H1 (cell line): Measurements from ENCODE around the gene CDK19. TPM values are rescaled to one million over a fixed set of nuclear protein-coding genes. Genes with fewer than 3 reads are reported as not detected.

ENCODE experiments used
- CTCF ChIA-PET: fragments of 300-600 bp; sonication (Branson Sonifier 250); formaldehyde crosslinking; loops from one replicate; lab custom pipeline; 2021; ENCODE audit not compliant: partially characterized antibody; lab: Charles Lee
- POLR2A ChIA-PET: fragments of 300-600 bp; sonication (Branson Sonifier 250); formaldehyde crosslinking; loops from one replicate; lab custom pipeline; 2021; ENCODE audit warnings: inconsistent platforms; ENCODE audit not compliant: partially characterized antibody; lab: Charles Lee
- DNase-seq, 2 experiments: peaks; one replicate each; pipeline versions ENCODE4 v3.0.0 to v3.0.0-alpha.2; 2010 to 2022; ENCODE audit warnings: low spot score in 2 of 2, low read depth in 1 of 2, mixed read lengths in 1 of 2
- FAIRE-seq: peaks from 2 replicates; lab custom pipeline; 2011; peaks lifted over from hg19 to GRCh38; lab: Jason Lieb, UNC
- H2AFZ ChIP-seq: 2 replicates; pipeline ENCODE4 v1.8.1; 2012; ENCODE audit warnings: low read length, inconsistent platforms
- H2AK5ac ChIP-seq: 2 replicates; pipeline ENCODE4 v1.6.1; 2013; ENCODE audit warnings: low read depth, low read length
- H2BK120ac ChIP-seq: replicated peaks from 2 replicates; pipeline ENCODE3; 2013; ENCODE audit warnings: low read depth, low read length, inconsistent platforms
- H2BK12ac ChIP-seq: 2 replicates; pipeline ENCODE4 v1.6.1; 2013; ENCODE audit warnings: low read depth, low read length
- H2BK15ac ChIP-seq: 2 replicates; pipeline ENCODE4 v1.6.1; 2013; ENCODE audit warnings: low read length
- H2BK20ac ChIP-seq: 2 replicates; pipeline ENCODE4 v1.6.1; 2013; ENCODE audit warnings: low read length
- H2BK5ac ChIP-seq: 2 replicates; pipeline ENCODE4 v1.6.1; 2013; ENCODE audit warnings: low read depth, low read length
- H3K14ac ChIP-seq: 2 replicates; pipeline ENCODE4 v1.6.1; 2013; ENCODE audit warnings: inconsistent platforms; ENCODE audit not compliant: insufficient read length
- H3K18ac ChIP-seq: 2 replicates; pipeline ENCODE4 v1.6.1; 2013; ENCODE audit warnings: low read length; ENCODE audit errors: extremely low read depth
- H3K23ac ChIP-seq: 2 replicates; pipeline ENCODE4 v1.6.1; 2013; ENCODE audit warnings: inconsistent platforms; ENCODE audit not compliant: insufficient read length
- H3K23me2 ChIP-seq: 2 replicates; pipeline ENCODE4 v1.6.1; 2013; ENCODE audit warnings: low read depth, low read length
- H3K27ac ChIP-seq: 2 replicates; pipeline ENCODE4 v1.6.1; 2011; ENCODE audit warnings: low read depth, low read length, inconsistent platforms
- H3K27me3 ChIP-seq, 4 experiments: replicated peaks in 1 of 4; 1 replicate in 1 of 4; 2 replicates in 3 of 4; pipeline versions ENCODE4 v1.6.1 to v1.8.1; 2011 to 2013; ENCODE audit warnings: low read length in 3 of 4, mild to moderate bottlenecking in 3 of 4, inconsistent platforms in 2 of 4, mixed read lengths in 2 of 4, moderate library complexity in 1 of 4; ENCODE audit not compliant: control insufficient read depth in 3 of 4, insufficient read depth in 3 of 4; ENCODE audit errors: extremely low read depth in 1 of 4
- H3K36me3 ChIP-seq, 4 experiments: 2 replicates each; pipeline versions ENCODE4 v1.6.1 to v1.8.1; 2011 to 2013; ENCODE audit warnings: mild to moderate bottlenecking in 4 of 4, low read length in 3 of 4, moderate library complexity in 2 of 4, control low read depth in 1 of 4, inconsistent platforms in 1 of 4; ENCODE audit not compliant: insufficient read depth in 4 of 4, control insufficient read depth in 2 of 4
- H3K4ac ChIP-seq: replicated peaks from 2 replicates; pipeline ENCODE3; 2013; ENCODE audit warnings: low read length, low read depth, mixed read lengths, inconsistent platforms; ENCODE audit not compliant: insufficient read length
- H3K4me1 ChIP-seq, 4 experiments: replicated peaks in 1 of 4; 1 replicate in 1 of 4; 2 replicates in 3 of 4; pipeline versions ENCODE4 v1.6.1 to v1.8.1; 2011 to 2013; ENCODE audit warnings: low read length in 3 of 4, inconsistent platforms in 2 of 4, mixed read lengths in 1 of 4; ENCODE audit not compliant: insufficient read depth in 4 of 4, control insufficient read depth in 3 of 4
- H3K4me2 ChIP-seq, 2 experiments: 2 replicates each; pipeline versions ENCODE4 v1.6.1 to v1.8.1; 2011 to 2013; ENCODE audit warnings: low read depth in 2 of 2, low read length in 2 of 2, control low read depth in 1 of 2, inconsistent platforms in 1 of 2, mild to moderate bottlenecking in 1 of 2; ENCODE audit not compliant: insufficient read depth in 1 of 2
- H3K4me3 ChIP-seq, 4 experiments: fragments of 200-600, 300-600 bp in 1 of 4; sonication (generic), shearing (Covaris generic), sonication (Bioruptor Twin) in 1 of 4; 2 replicates each; pipeline versions ENCODE4 v1.5.1 to v1.8.1; 2011 to 2016; ENCODE audit warnings: low read length in 4 of 4, low read depth in 3 of 4, control low read depth in 2 of 4, inconsistent platforms in 2 of 4, mild to moderate bottlenecking in 2 of 4, mixed read lengths in 1 of 4, moderate library complexity in 1 of 4; ENCODE audit not compliant: insufficient read depth in 2 of 4; ENCODE audit errors: extremely low read depth in 1 of 4
- H3K56ac ChIP-seq: replicated peaks from 2 replicates; pipeline ENCODE3; 2013; ENCODE audit warnings: low read depth, mild to moderate bottlenecking, mixed read lengths, low read length, inconsistent platforms; ENCODE audit not compliant: insufficient read length
- H3K79me1 ChIP-seq: 2 replicates; pipeline ENCODE4 v1.6.1; 2013; ENCODE audit warnings: low read depth, low read length, control low read depth
- H3K79me2 ChIP-seq, 2 experiments: 2 replicates each; pipeline versions ENCODE4 v1.6.1 to v1.8.1; 2012 to 2013; ENCODE audit warnings: low read length in 2 of 2, mild to moderate bottlenecking in 2 of 2, inconsistent platforms in 1 of 2; ENCODE audit not compliant: insufficient read depth in 2 of 2, control insufficient read depth in 1 of 2
- H3K9ac ChIP-seq, 4 experiments: replicated peaks in 1 of 4; 1 replicate in 1 of 4; 2 replicates in 3 of 4; pipeline versions ENCODE4 v1.6.1 to v1.8.1; 2011 to 2013; ENCODE audit warnings: low read depth in 3 of 4, low read length in 3 of 4, control low read depth in 2 of 4, mild to moderate bottlenecking in 2 of 4, moderate library complexity in 2 of 4, inconsistent platforms in 1 of 4; ENCODE audit errors: extremely low read depth in 1 of 4
- H3K9me3 ChIP-seq, 2 experiments: 2 replicates each; pipeline versions ENCODE4 v1.6.1 to v1.8.1; 2012 to 2013; ENCODE audit warnings: mild to moderate bottlenecking in 2 of 2, moderate library complexity in 2 of 2, control low read depth in 1 of 2, inconsistent platforms in 1 of 2, low read depth in 1 of 2, low read length in 1 of 2, mixed read lengths in 1 of 2; ENCODE audit not compliant: insufficient read depth in 2 of 2
- H4K20me1 ChIP-seq, 2 experiments: replicated peaks in 1 of 2; 2 replicates each; pipeline versions ENCODE3 to v1.8.1; 2011 to 2013; ENCODE audit warnings: inconsistent platforms in 2 of 2, low read length in 2 of 2, mild to moderate bottlenecking in 1 of 2; ENCODE audit not compliant: insufficient read depth in 2 of 2, control insufficient read depth in 1 of 2
- H4K5ac ChIP-seq: 2 replicates; pipeline ENCODE4 v1.6.1; 2013; ENCODE audit warnings: low read length, low read depth, mixed read lengths, inconsistent platforms; ENCODE audit not compliant: insufficient read length
- H4K8ac ChIP-seq: 2 replicates; pipeline ENCODE4 v1.8.0; 2013; ENCODE audit warnings: mild to moderate bottlenecking, moderate library complexity, low read length, inconsistent platforms; ENCODE audit not compliant: insufficient read depth; ENCODE audit errors: extremely low read depth
- H4K91ac ChIP-seq: replicated peaks from 2 replicates; pipeline ENCODE3; 2013; ENCODE audit warnings: low read length, mixed read lengths, inconsistent platforms; ENCODE audit not compliant: insufficient read length
- CBX5 ChIP-seq: fragments of 300-800, 300-1000 bp; sonication (generic); IDR thresholded peaks from 2 replicates; pipeline ENCODE4 v1.7.1; 2016; ENCODE audit warnings: antibody characterized with exemption, low read length, low read depth
- GABPA ChIP-seq: IDR thresholded peaks from 2 replicates; pipeline ENCODE4 v1.6.1; 2011; ENCODE audit warnings: mild to moderate bottlenecking, low read length, moderate library complexity, borderline replicate concordance; ENCODE audit not compliant: insufficient read depth
- HDAC6 ChIP-seq: IDR thresholded peaks from one replicate; pipeline ENCODE4 v1.7.1; 2012; ENCODE audit warnings: low read depth, mild to moderate bottlenecking, inconsistent platforms, low read length, moderate library complexity
- KDM1A ChIP-seq: fragments of 200-600, 300-600 bp; sonication (generic); IDR thresholded peaks from 2 replicates; pipeline ENCODE4 v1.7.1; 2016; ENCODE audit warnings: mild to moderate bottlenecking, low read length, borderline replicate concordance
- KDM4A ChIP-seq: IDR thresholded peaks from one replicate; pipeline ENCODE4 v1.7.1; 2012; ENCODE audit warnings: low read depth, mild to moderate bottlenecking, moderate library complexity, low read length, inconsistent platforms; ENCODE audit not compliant: severe bottlenecking
- NRF1 ChIP-seq: IDR thresholded peaks from 2 replicates; pipeline ENCODE4 v1.6.1; 2011; ENCODE audit warnings: mild to moderate bottlenecking, low read depth, low read length, improper control_type of control experiment
- RAD21 ChIP-seq, 2 experiments: IDR thresholded peaks in 1 of 2; conservative IDR thresholded peaks in 1 of 2; 2 replicates each; pipeline ENCODE4 v1.6.1; 2011; ENCODE audit warnings: low read depth in 2 of 2, low read length in 2 of 2, improper control_type of control experiment in 1 of 2, inconsistent platforms in 1 of 2, mild to moderate bottlenecking in 1 of 2, moderate library complexity in 1 of 2
- SP2 ChIP-seq: IDR thresholded peaks from 2 replicates; pipeline ENCODE4 v1.6.1; 2012; ENCODE audit warnings: mild to moderate bottlenecking, low read length, inconsistent platforms
- SP4 ChIP-seq: IDR thresholded peaks from 2 replicates; pipeline ENCODE4 v1.6.1; 2012; ENCODE audit warnings: low read length, inconsistent platforms
- SRF ChIP-seq: IDR thresholded peaks from 2 replicates; pipeline ENCODE4 v1.6.1; 2011; ENCODE audit warnings: mild to moderate bottlenecking, low read depth, low read length, moderate library complexity
- SUZ12 ChIP-seq: fragments of 200-600 bp; sonication (generic); IDR thresholded peaks from 2 replicates; pipeline ENCODE4 v1.6.1; 2012; ENCODE audit warnings: mild to moderate bottlenecking, inconsistent platforms, low read length, moderate library complexity, mixed read lengths
- TBP ChIP-seq: IDR thresholded peaks from 2 replicates; pipeline ENCODE4 v1.6.1; 2011; ENCODE audit warnings: low read depth, low read length, improper control_type of control experiment
- TCF12 ChIP-seq: IDR thresholded peaks from 2 replicates; pipeline ENCODE4 v1.6.1; 2011; ENCODE audit warnings: low read depth, mild to moderate bottlenecking, low read length
- ZNF274 ChIP-seq: IDR thresholded peaks from 2 replicates; pipeline ENCODE4 v1.7.0; 2012; ENCODE audit warnings: low read length, borderline replicate concordance; ENCODE audit errors: extremely low read depth
- polyA plus RNA-seq, 7 experiments: library from polyadenylated mRNA; depleted of rRNA in 3 of 7; stranded (reverse) in 5 of 7; unstranded in 2 of 7; fragments of >200 nt in 5 of 7; fragments of 200-250 nt in 2 of 7; gene quantifications; 1 replicate in 5 of 7; 2 replicates in 1 of 7; 4 replicates in 1 of 7; pipeline versions ENCODE4 v1.2.1 to v1.2.3, GENCODE V29; 2011 to 2013; ENCODE audit warnings: missing spikeins in 2 of 7, mixed read lengths in 2 of 7
- total RNA-seq: library from RNA; stranded (reverse); fragmentation: NEBNext Ultra II Directional; extraction: Animal tissue kit (Norgen Biotek cat#: 25700); gene quantifications from 2 replicates; pipeline ENCODE4 v1.2.1, GENCODE V29; 2021

Gene CDK19
- total and polyA plus RNA-seq, 2 of the 8 experiments (the other 6 are each of a cell fraction or from before 2014, with no cell fraction given) = 4.9 to 12.6 TPM

DNA sequence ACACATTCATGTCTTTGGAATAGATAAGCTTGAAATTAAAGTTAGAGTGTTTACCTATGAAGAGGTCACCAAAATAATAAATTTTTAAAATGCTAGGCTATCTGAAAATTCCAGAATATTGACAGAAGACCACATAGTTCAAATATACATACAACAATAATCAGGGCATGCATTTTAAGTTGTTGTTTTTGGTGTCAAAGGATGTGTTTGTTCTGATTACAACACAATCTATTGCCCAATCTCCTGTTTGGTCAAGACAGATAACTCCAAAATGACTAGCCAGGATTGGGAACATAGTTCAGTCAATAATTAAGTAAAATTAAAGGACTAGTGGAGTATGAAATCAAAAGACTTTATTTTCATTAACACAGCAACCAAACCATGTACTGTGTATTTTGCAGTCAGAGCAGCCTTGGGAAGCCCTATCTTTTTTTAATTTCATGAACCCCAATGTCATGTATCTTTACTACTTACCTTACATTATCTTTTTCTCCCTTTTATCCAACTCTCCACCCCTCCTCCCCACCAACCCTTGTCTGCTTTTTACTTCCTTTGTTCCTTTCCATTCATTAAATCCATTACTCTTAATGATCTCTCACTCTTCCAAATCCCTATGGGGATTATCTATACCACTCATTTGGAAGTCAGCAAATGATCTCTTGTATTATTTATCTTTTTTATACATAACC lies 111.2 kb downstream of the CDK19 start:
- Histone ChIP-seq H3K4me2 (no peak overlapping the region), H3K4me3 (no peak overlapping the region), H3K4ac (no peak overlapping the region), H2BK120ac (no peak overlapping the region), H4K20me1 (no peaks in the 10 kb centered on the region), H2BK5ac (no peak overlapping the region), H3K9me3 (no peaks in the 10 kb centered on the region), H4K5ac (no peak overlapping the region), H4K91ac (no peak overlapping the region), H2AFZ (no peak overlapping the region), H3K18ac (no peak overlapping the region), H3K79me2 (no peaks in the 10 kb centered on the region), H3K36me3 (no peaks in the 10 kb centered on the region), H3K4me1 (peaks cover 0 to 3% (median 0%) of the 10 kb centered on the region in 4 experiments; a peak in 2 of 7 replicates), H2BK12ac (no peak overlapping the region), H3K23ac (no peak overlapping the region), H4K8ac (no peak overlapping the region), H3K27ac (no peak overlapping the region), H3K79me1 (no peaks in the 10 kb centered on the region; the same call in 1 of the 2 replicates), H3K27me3 (no peaks in the 10 kb centered on the region), H2BK15ac (no peak overlapping the region), H3K56ac (no peak overlapping the region), H2AK5ac (no peak overlapping the region), H2BK20ac (no peak overlapping the region), H3K23me2 (no peaks in the 10 kb centered on the region), H3K9ac (no peak overlapping the region), H3K14ac (no peak overlapping the region)
- FAIRE-seq (no peak), DNase-seq (no peak)
- POLR2A ChIA-PET = no interaction called here
- CTCF ChIA-PET = interaction anchor here (0.8 kb wide), 1 partner anchor 22 kb away, joined by 3 read pairs; no protein-coding TSS in a partner anchor
- TF ChIP-seq TCF12 (no peak), SUZ12 (no peak), CBX5 (no peak), ZNF274 (no peak), KDM1A (no peak), TBP (no peak), RAD21 (IDR thresholded peaks at IDR 0.05 in 1 of 2, conservative IDR thresholded peaks at IDR 0.05 in 1 of 2; ENCODE audit: low read depth in 2 of 2, low read length in 2 of 2) (no peak), SP4 (no peak), SP2 (no peak), SRF (no peak), HDAC6 (no peak), KDM4A (no peak), GABPA (no peak), NRF1 (no peak)
